Endothelial cell of umbilical vein (primary cell): ENCODE results near the gene ENTPD6. TPM values are rescaled to one million over a fixed set of nuclear protein-coding genes. Genes with fewer than 3 reads are reported as not detected.
A peak's percentile ranks its signal among the peaks of the same experiment; 100 is the strongest.

Experiments used
- BruUV-seq: library from RNA; stranded (reverse); fragments of 400-500 nt; replicated peaks from 2 replicates; lab custom pipeline; 2021; lab: Mats Ljungman, UMichigan
- CTCF ChIA-PET: fragments of 300-600, 350-600 bp; sonication (Branson Sonifier 250); formaldehyde crosslinking; loops from one replicate; lab custom pipeline; 2021; ENCODE audit warnings: antibody characterized with exemption, inconsistent platforms; lab: Charles Lee
- POLR2A ChIA-PET: fragments of 300-600, 350-600 bp; sonication (Branson Sonifier 250); formaldehyde crosslinking; loops from one replicate; lab custom pipeline; 2021; ENCODE audit warnings: antibody characterized with exemption, inconsistent platforms; lab: Charles Lee
- DNase-seq: peaks from one replicate; pipeline ENCODE4 v3.0.0-alpha.2; 2011; ENCODE audit warnings: low read depth, low spot score
- FAIRE-seq: peaks from 2 replicates; lab custom pipeline; 2011; peaks lifted over from hg19 to GRCh38; lab: Jason Lieb, UNC
- H2AFZ ChIP-seq: 2 replicates; pipeline ENCODE4 v1.6.0; 2012; ENCODE audit warnings: low read depth, low read length, control low read depth, inconsistent platforms
- H3K27ac ChIP-seq: 2 replicates; pipeline ENCODE4 v1.5.1; 2011; ENCODE audit warnings: low read depth, mild to moderate bottlenecking, control low read depth, low read length, moderate library complexity; ENCODE audit not compliant: insufficient read depth
- H3K27me3 ChIP-seq, 2 experiments: 2 replicates each; pipeline versions ENCODE4 v1.6.0 to v1.6.1; 2011; ENCODE audit warnings: low read length in 2 of 2, mixed read lengths in 1 of 2; ENCODE audit not compliant: control insufficient read depth in 2 of 2, insufficient read depth in 2 of 2
- H3K36me3 ChIP-seq, 2 experiments: 2 replicates in 1 of 2; 3 replicates in 1 of 2; pipeline ENCODE4 v1.5.1; 2011; ENCODE audit warnings: low read length in 2 of 2, mild to moderate bottlenecking in 1 of 2, moderate library complexity in 1 of 2; ENCODE audit not compliant: control insufficient read depth in 2 of 2, insufficient read depth in 2 of 2; ENCODE audit errors: extremely low read depth in 1 of 2
- H3K4me1 ChIP-seq: 3 replicates; pipeline ENCODE4 v1.5.1; 2011; ENCODE audit warnings: mild to moderate bottlenecking, low read length; ENCODE audit not compliant: control insufficient read depth, insufficient read depth; ENCODE audit errors: extremely low read depth
- H3K4me2 ChIP-seq: 2 replicates; pipeline ENCODE4 v1.6.1; 2011; ENCODE audit warnings: low read length, control low read depth, mixed read lengths; ENCODE audit not compliant: insufficient read depth
- H3K4me3 ChIP-seq, 3 experiments: fragments of 200-600 bp in 1 of 3; sonication (generic), shearing (Covaris generic) in 1 of 3; replicated peaks in 1 of 3; 2 replicates each; pipeline ENCODE4 v1.5.1; 2011 to 2016; ENCODE audit warnings: control low read depth in 3 of 3, low read length in 3 of 3, mild to moderate bottlenecking in 2 of 3, inconsistent platforms in 1 of 3, low read depth in 1 of 3, moderate library complexity in 1 of 3; ENCODE audit not compliant: insufficient read depth in 1 of 3
- H3K79me2 ChIP-seq: 2 replicates; pipeline ENCODE4 v1.6.0; 2012; ENCODE audit warnings: low read length, inconsistent platforms; ENCODE audit not compliant: control insufficient read depth, insufficient read depth
- H3K9ac ChIP-seq: replicated peaks from 2 replicates; pipeline ENCODE3; 2011; ENCODE audit warnings: low read length, control low read depth; ENCODE audit not compliant: insufficient read depth; ENCODE audit errors: extremely low read depth
- H3K9me1 ChIP-seq: replicated peaks from 3 replicates; pipeline ENCODE4 v1.6.0; 2011; ENCODE audit warnings: mild to moderate bottlenecking, low read length; ENCODE audit not compliant: control insufficient read depth, insufficient read depth; ENCODE audit errors: extremely low read depth
- H3K9me3 ChIP-seq: replicated peaks from 2 replicates; pipeline ENCODE4 v1.5.1; 2012; ENCODE audit warnings: low read length, inconsistent platforms; ENCODE audit not compliant: control insufficient read depth, insufficient read depth
- H4K20me1 ChIP-seq: replicated peaks from 2 replicates; pipeline ENCODE3; 2011; ENCODE audit warnings: mild to moderate bottlenecking, low read length; ENCODE audit not compliant: control insufficient read depth, insufficient read depth; ENCODE audit errors: extremely low read depth
- EZH2 ChIP-seq: IDR thresholded peaks from 2 replicates; pipeline ENCODE4 v1.6.1; 2012; ENCODE audit warnings: borderline replicate concordance, low read depth, mild to moderate bottlenecking, moderate library complexity, low read length, inconsistent platforms; ENCODE audit not compliant: severe bottlenecking
- FOS ChIP-seq: IDR thresholded peaks from 2 replicates; pipeline ENCODE4 v1.6.1; 2011; ENCODE audit warnings: mild to moderate bottlenecking, low read length, moderate library complexity, borderline replicate concordance; ENCODE audit not compliant: insufficient read depth
- GATA2 ChIP-seq: IDR thresholded peaks from 2 replicates; pipeline ENCODE4 v1.7.0; 2011; ENCODE audit warnings: low read depth, mild to moderate bottlenecking, moderate library complexity, mixed read lengths, low read length; ENCODE audit not compliant: insufficient read length, insufficient read depth
- JUN ChIP-seq: IDR thresholded peaks from 2 replicates; pipeline ENCODE4 v1.6.1; 2011; ENCODE audit warnings: borderline replicate concordance, low read depth; ENCODE audit not compliant: insufficient read length, insufficient read depth
- MYC ChIP-seq: IDR thresholded peaks from one replicate; pipeline ENCODE4 v1.6.1; 2011; ENCODE audit warnings: mild to moderate bottlenecking, low read depth, low read length
- POLR2A ChIP-seq: IDR thresholded peaks from 2 replicates; pipeline ENCODE4 v1.6.1; 2012; ENCODE audit warnings: low read depth, mild to moderate bottlenecking, control low read depth, low read length
- POLR2AphosphoS5 ChIP-seq: IDR thresholded peaks from 2 replicates; pipeline ENCODE4 v1.6.1; 2012; ENCODE audit warnings: low read depth, mild to moderate bottlenecking, control low read depth, low read length, moderate library complexity; ENCODE audit not compliant: insufficient read depth
- dilution Hi-C: fragments of 300-500 bp; cut with MboI; formaldehyde crosslinking; loops from one replicate; pipeline ENCODE4 v1.15.0; 2019; ENCODE audit warnings: low sequenced_read_pairs; ENCODE audit not compliant: extremely low pct_ligation_motif_present
- intact Hi-C: fragments of 100-400 bp; cut with micrococcal nuclease; formaldehyde crosslinking; loops from one replicate; pipeline ENCODE4 v1.10.0; 2022
- polyA plus RNA-seq, 4 experiments: library from polyadenylated mRNA; depleted of rRNA in 3 of 4; stranded (reverse) in 3 of 4; unstranded in 1 of 4; fragments of >200 nt; gene quantifications; 2 replicates each; pipeline versions ENCODE4 v1.2.1 to v1.2.3, GENCODE V29; 2011 to 2012; ENCODE audit warnings: missing spikeins in 1 of 4
- total RNA-seq: library from RNA; stranded (reverse); gene quantifications from 2 replicates; pipeline ENCODE4 v1.2.3, GENCODE V29; 2021
- TF ChIP-seq, protein P1 (sequence below), 2 donors: IDR thresholded peaks; 1 replicate in 1 of 2; 2 replicates in 1 of 2; pipeline ENCODE4 v1.5.1; 2011; ENCODE audit warnings: low read length in 2 of 2, mild to moderate bottlenecking in 2 of 2, moderate library complexity in 2 of 2, control low read depth in 1 of 2, inconsistent platforms in 1 of 2, low read depth in 1 of 2; ENCODE audit not compliant: insufficient read depth in 1 of 2; ENCODE audit errors: extremely low read depth in 1 of 2
- TF ChIP-seq, protein P2 (sequence below): IDR thresholded peaks from 2 replicates; pipeline ENCODE4 v1.6.1; 2011; ENCODE audit not compliant: insufficient read depth, insufficient read length

ENTPD6 gene
- total and polyA plus RNA-seq, 2 donors (not counting 3 experiments of a cell fraction or from before 2014, with no cell fraction given): 51.2 to 86.3 TPM

DNA sequence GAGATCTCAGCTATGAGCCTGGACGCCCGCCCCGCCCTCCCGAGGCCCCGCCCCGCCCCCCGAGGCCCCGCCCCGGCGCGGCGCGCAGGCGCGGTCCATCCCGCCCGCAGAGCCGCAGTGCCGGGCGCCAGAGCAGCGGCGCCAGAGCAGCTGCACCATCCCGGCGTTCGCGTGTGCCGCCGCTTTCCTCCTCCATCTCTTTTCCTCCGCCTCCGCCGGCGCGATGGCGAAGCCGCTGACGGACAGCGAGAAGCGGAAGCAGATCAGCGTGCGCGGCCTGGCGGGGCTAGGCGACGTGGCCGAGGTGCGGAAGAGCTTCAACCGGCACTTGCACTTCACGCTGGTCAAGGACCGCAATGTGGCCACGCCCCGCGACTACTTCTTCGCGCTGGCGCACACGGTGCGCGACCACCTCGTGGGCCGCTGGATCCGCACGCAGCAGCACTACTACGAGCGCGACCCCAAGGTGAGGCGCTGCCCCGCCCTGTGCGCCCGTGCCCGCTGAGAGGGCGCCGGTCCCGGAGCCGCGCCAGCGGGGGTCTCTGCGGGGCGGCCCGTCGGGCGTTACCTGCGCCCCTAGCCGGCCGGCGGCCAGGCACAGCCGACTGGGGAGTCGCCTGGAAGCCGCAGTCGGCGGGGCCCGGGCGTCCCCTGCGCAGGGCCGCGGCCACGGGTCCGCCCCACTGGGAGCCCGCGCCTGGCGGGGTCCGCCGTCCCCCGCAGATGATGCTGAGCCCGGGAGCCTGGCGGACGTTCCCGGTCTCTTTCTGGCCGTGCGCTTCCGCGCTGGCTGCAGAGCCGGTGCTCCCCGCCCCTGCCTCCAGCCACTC lies 52.7 kb downstream of the ENTPD6 start, which contains the start of gene PYGB:
PYGB (plus strand) TSS at position 130 of the 830 bp plus-strand sequence; CDS start at position 224, 94 bp downstream.
- ChIA-PET CTCF (interaction anchor here (0.6 to 4.6 kb wide), 23 partner anchors 10 to 370 kb away, joined by 3 to 93 read pairs (median 5); partner anchors contain the start of genes ENTPD6 and GINS1), POLR2A (interaction anchor here (0.7 kb wide), 1 partner anchor 9 kb away, joined by 3 read pairs; no protein-coding TSS in a partner anchor)
- H2AFZ ChIP-seq: peak within 1 kb of the TSS; percentile 97
- H3K9me3 ChIP-seq: no peaks in the 10 kb centered on the region
- H3K79me2 ChIP-seq: peaks cover 45% of the 10 kb centered on the region
- H3K9me1 ChIP-seq: no peaks in the 10 kb centered on the region
- H3K4me3 ChIP-seq: peak within 1 kb of the TSS; percentile 71 to 84 (median 77)
- intact Hi-C loops (loop anchor here (1.0 to 5.0 kb wide), 5 partner anchors 10 to 253 kb away; partner anchors contain the start of genes ABHD12, ACSS1 and ENTPD6), dilution Hi-C loops (no loop called here)
- TF ChIP-seq MYC (no peak), JUN (no peak), POLR2A (peak; percentile 94), POLR2AphosphoS5 (peak; percentile 96), EZH2 (no peak), FOS (peak; percentile 6), GATA2 (no peak)
- TF ChIP-seq, protein P1, sequence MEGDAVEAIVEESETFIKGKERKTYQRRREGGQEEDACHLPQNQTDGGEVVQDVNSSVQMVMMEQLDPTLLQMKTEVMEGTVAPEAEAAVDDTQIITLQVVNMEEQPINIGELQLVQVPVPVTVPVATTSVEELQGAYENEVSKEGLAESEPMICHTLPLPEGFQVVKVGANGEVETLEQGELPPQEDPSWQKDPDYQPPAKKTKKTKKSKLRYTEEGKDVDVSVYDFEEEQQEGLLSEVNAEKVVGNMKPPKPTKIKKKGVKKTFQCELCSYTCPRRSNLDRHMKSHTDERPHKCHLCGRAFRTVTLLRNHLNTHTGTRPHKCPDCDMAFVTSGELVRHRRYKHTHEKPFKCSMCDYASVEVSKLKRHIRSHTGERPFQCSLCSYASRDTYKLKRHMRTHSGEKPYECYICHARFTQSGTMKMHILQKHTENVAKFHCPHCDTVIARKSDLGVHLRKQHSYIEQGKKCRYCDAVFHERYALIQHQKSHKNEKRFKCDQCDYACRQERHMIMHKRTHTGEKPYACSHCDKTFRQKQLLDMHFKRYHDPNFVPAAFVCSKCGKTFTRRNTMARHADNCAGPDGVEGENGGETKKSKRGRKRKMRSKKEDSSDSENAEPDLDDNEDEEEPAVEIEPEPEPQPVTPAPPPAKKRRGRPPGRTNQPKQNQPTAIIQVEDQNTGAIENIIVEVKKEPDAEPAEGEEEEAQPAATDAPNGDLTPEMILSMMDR (IDR thresholded peaks at IDR 0.05; ENCODE audit: extremely low read depth in 1 of 2, insufficient read depth in 1 of 2, low read depth in 1 of 2, low read length in 2 of 2): no peak
- TF ChIP-seq, protein P2, sequence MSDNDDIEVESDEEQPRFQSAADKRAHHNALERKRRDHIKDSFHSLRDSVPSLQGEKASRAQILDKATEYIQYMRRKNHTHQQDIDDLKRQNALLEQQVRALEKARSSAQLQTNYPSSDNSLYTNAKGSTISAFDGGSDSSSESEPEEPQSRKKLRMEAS: peak; percentile 50
- H3K9ac ChIP-seq: peak within 1 kb of the TSS; percentile 61
- H3K4me1 ChIP-seq: peaks cover 11% of the 10 kb centered on the region
- no peaks in the 10 kb centered on the region for H4K20me1 ChIP-seq
- H3K27me3 ChIP-seq: no peaks in the 10 kb centered on the region
- DNase-seq (peak; percentile 88), FAIRE-seq (peak; percentile 83)
- H3K4me2 ChIP-seq: peak within 1 kb of the TSS; percentile 86
- H3K27ac ChIP-seq: peak within 1 kb of the TSS; percentile 59
- no TSS peak for BruUV-seq
- no peaks in the 10 kb centered on the region for H3K36me3 ChIP-seq
